Measurements from ENCODE around the gene INTS1. TPM values are rescaled to one million over a fixed set of nuclear protein-coding genes. Genes with fewer than 3 reads are reported as not detected.

Gene INTS1
- total RNA-seq, 8 experiments from 2014 or later: 19.5 to 80.2 (median 39.3) TPM

- H3K4me1 ChIP-seq (replicated peaks in 1 of 2): peaks cover 0 to 3% of the 10 kb centered on the region in 2 donors
- no peak for ATAC-seq (replicated peaks in 6 of 8)
- no peak overlapping the region for H3K27ac ChIP-seq
- 20 to 100% (median 44%) methylated on average over 1 to 4 of the region's 20 CpGs; no CpG with 5 or more reads in 7 of the 10 experiments for WGBS, 10 experiments
- in situ Hi-C loops (cut with MboI; ENCODE audit: low pct_unique_long_range_greater_than_20kb in 2 of 9, low sequenced_read_pairs in 9 of 9, unreplicated experiment in 9 of 9): loop anchor here in 1 of 9 experiments (25.0 kb wide), 1 partner anchor 217 kb away; no protein-coding TSS in a partner anchor
- no peak overlapping the region for H3K4me3 ChIP-seq
Observed at GRCh38 chr7:1428941-1429501, 75.2 kb downstream of the INTS1 start.

- peaks cover 6 to 14% of the 10 kb centered on the region in 2 donors for H3K4me1 ChIP-seq (replicated peaks in 1 of 2)
Observed at GRCh38 chr7:1427064-1427657, 77.0 kb downstream of the INTS1 start.

GRCh38 chr7:1426474-1426873 lies 77.7 kb downstream of the INTS1 start:
- ATAC-seq (replicated peaks in 6 of 8): no peak
- Histone ChIP-seq H3K4me1 (replicated peaks in 1 of 2) (peaks cover 6 to 14% of the 10 kb centered on the region in 2 donors), H3K27ac (no peak overlapping the region), H3K4me3 (no peak overlapping the region)
- WGBS, 10 experiments: 43 to 100% (median 80%) methylated on average over 1 to 14 of the region's 15 CpGs; no CpG with 5 or more reads in 4 of the 10 experiments
- in situ Hi-C loops (cut with MboI; ENCODE audit: low pct_unique_long_range_greater_than_20kb in 2 of 9, low sequenced_read_pairs in 9 of 9, unreplicated experiment in 9 of 9): loop anchor here in 1 of 9 experiments (25.0 kb wide), 1 partner anchor 214 kb away; no protein-coding TSS in a partner anchor

More at GRCh38 chr7:1427064-1427657, 77.0 kb downstream of the INTS1 start:
- H3K4me3 ChIP-seq: no peak overlapping the region
- in situ Hi-C loops (cut with MboI; ENCODE audit: low pct_unique_long_range_greater_than_20kb in 2 of 9, low sequenced_read_pairs in 9 of 9, unreplicated experiment in 9 of 9): loop anchor here in 1 of 9 experiments (25.0 kb wide), 1 partner anchor 215 kb away; no protein-coding TSS in a partner anchor
- 20 to 86% (median 80%) methylated on average over 1 to 8 of the region's 13 CpGs; no CpG with 5 or more reads in 2 of the 10 experiments for WGBS, 10 experiments
- no peak for ATAC-seq (replicated peaks in 6 of 8)
- H3K27ac ChIP-seq: no peak overlapping the region

- ATAC-seq (replicated peaks in 6 of 8): peak in 5 of 8 experiments; percentile 20 to 73 (median 31)
- WGBS, 10 experiments: 60 to 100% (median 78%) methylated on average over 1 to 6 of the region's 18 CpGs; no CpG with 5 or more reads in 4 of the 10 experiments
- no peak overlapping the region for H3K4me3 ChIP-seq
- in situ Hi-C loops (cut with MboI; ENCODE audit: low pct_unique_long_range_greater_than_20kb in 2 of 9, low sequenced_read_pairs in 9 of 9, unreplicated experiment in 9 of 9): loop anchor here in 1 of 9 experiments (25.0 kb wide), 1 partner anchor 213 kb away; no protein-coding TSS in a partner anchor
- no peak overlapping the region for H3K27ac ChIP-seq
- peaks cover 6 to 14% of the 10 kb centered on the region in 2 donors for H3K4me1 ChIP-seq (replicated peaks in 1 of 2)
Observed at GRCh38 chr7:1425292-1426136, 78.7 kb downstream of the INTS1 start.

- in situ Hi-C loops (cut with MboI; ENCODE audit: low pct_unique_long_range_greater_than_20kb in 2 of 9, low sequenced_read_pairs in 9 of 9, unreplicated experiment in 9 of 9): loop anchor here in 1 of 9 experiments (25.0 kb wide), 1 partner anchor 212 kb away; no protein-coding TSS in a partner anchor
- Histone ChIP-seq H3K4me1 (replicated peaks in 1 of 2) (peaks cover 6 to 11% of the 10 kb centered on the region in 2 donors), H3K4me3 (no peak overlapping the region), H3K27ac (no peak overlapping the region)
- 37 to 72% (median 57%) methylated on average over 1 to 7 of the region's 12 CpGs; no CpG with 5 or more reads in 6 of the 10 experiments for WGBS, 10 experiments
- no peak for ATAC-seq (replicated peaks in 6 of 8)
Observed at GRCh38 chr7:1424041-1424440, 80.1 kb downstream of the INTS1 start.

GRCh38 chr7:1423264-1423811 lies 80.9 kb downstream of the INTS1 start:
- H3K27ac ChIP-seq: peak overlapping the region in 1 of 2 donors; percentile 51
- in situ Hi-C loops (cut with MboI; ENCODE audit: low pct_unique_long_range_greater_than_20kb in 2 of 9, low sequenced_read_pairs in 9 of 9, unreplicated experiment in 9 of 9): loop anchor here in 1 of 9 experiments (25.0 kb wide), 1 partner anchor 211 kb away; no protein-coding TSS in a partner anchor
- peaks cover 6 to 11% of the 10 kb centered on the region in 2 donors for H3K4me1 ChIP-seq (replicated peaks in 1 of 2)
- WGBS, 10 experiments: 24 to 81% (median 60%) methylated on average over 1 to 3 of the region's 5 CpGs; no CpG with 5 or more reads in 6 of the 10 experiments
- ATAC-seq (replicated peaks in 6 of 8): no peak
- no peak overlapping the region for H3K4me3 ChIP-seq

- H3K27ac ChIP-seq: peak overlapping the region in 1 of 2 donors; percentile 51
- peak in 7 of 8 experiments; percentile 38 to 89 (median 83) for ATAC-seq (replicated peaks in 6 of 8)
- in situ Hi-C loops (cut with MboI; ENCODE audit: low pct_unique_long_range_greater_than_20kb in 2 of 9, low sequenced_read_pairs in 9 of 9, unreplicated experiment in 9 of 9): loop anchor here in 1 of 9 experiments (25.0 kb wide), 1 partner anchor 210 kb away; no protein-coding TSS in a partner anchor
- H3K4me1 ChIP-seq (replicated peaks in 1 of 2): peaks cover 6 to 11% of the 10 kb centered on the region in 2 donors
- no peak overlapping the region for H3K4me3 ChIP-seq
- WGBS, 10 experiments: 0 to 83% (median 31%) methylated on average over 1 to 9 of the region's 24 CpGs; no CpG with 5 or more reads in 4 of the 10 experiments
Observed at GRCh38 chr7:1422512-1423263, 81.5 kb downstream of the INTS1 start.

GRCh38 chr7:1421946-1422345 lies 82.2 kb downstream of the INTS1 start:
- in situ Hi-C loops (cut with MboI; ENCODE audit: low pct_unique_long_range_greater_than_20kb in 2 of 9, low sequenced_read_pairs in 9 of 9, unreplicated experiment in 9 of 9): loop anchor here in 1 of 9 experiments (25.0 kb wide), 1 partner anchor 210 kb away; no protein-coding TSS in a partner anchor
- Histone ChIP-seq H3K4me1 (replicated peaks in 1 of 2) (peaks cover 6 to 11% of the 10 kb centered on the region in 2 donors), H3K4me3 (no peak overlapping the region), H3K27ac (no peak overlapping the region)
- WGBS, 10 experiments: 100% methylated on average over 3 of the region's 8 CpGs; no CpG with 5 or more reads in 9 of the 10 experiments
- ATAC-seq (replicated peaks in 6 of 8): no peak

- no peak overlapping the region for H3K4me3 ChIP-seq
- no peak overlapping the region for H3K27ac ChIP-seq
- no peak for ATAC-seq (replicated peaks in 6 of 8)
- WGBS, 10 experiments: 69 to 100% (median 87%) methylated on average over 1 to 12 of the region's 41 CpGs; no CpG with 5 or more reads in 4 of the 10 experiments
- peaks cover 6 to 11% of the 10 kb centered on the region in 2 donors for H3K4me1 ChIP-seq (replicated peaks in 1 of 2)
- in situ Hi-C loops (cut with MboI; ENCODE audit: low pct_unique_long_range_greater_than_20kb in 2 of 9, low sequenced_read_pairs in 9 of 9, unreplicated experiment in 9 of 9): loop anchor here in 1 of 9 experiments (25.0 kb wide), 1 partner anchor 209 kb away; no protein-coding TSS in a partner anchor
Observed at GRCh38 chr7:1421020-1421790, 83.0 kb downstream of the INTS1 start.

Measured in motor neuron (in vitro differentiated cells).